Endothelial cell of umbilical vein (primary cell): Measurements from ENCODE around the gene GID4. TPM values are rescaled to one million over a fixed set of nuclear protein-coding genes. Genes with fewer than 3 reads are reported as not detected.

ENCODE experiments used
- BruUV-seq: library from RNA; stranded (reverse); fragments of 400-500 nt; replicated peaks from 2 replicates; lab custom pipeline; 2021; lab: Mats Ljungman, UMichigan
- CTCF ChIA-PET: fragments of 300-600, 350-600 bp; sonication (Branson Sonifier 250); formaldehyde crosslinking; loops from one replicate; lab custom pipeline; 2021; ENCODE audit warnings: antibody characterized with exemption, inconsistent platforms; lab: Charles Lee
- POLR2A ChIA-PET: fragments of 300-600, 350-600 bp; sonication (Branson Sonifier 250); formaldehyde crosslinking; loops from one replicate; lab custom pipeline; 2021; ENCODE audit warnings: antibody characterized with exemption, inconsistent platforms; lab: Charles Lee
- DNase-seq: peaks from one replicate; pipeline ENCODE4 v3.0.0-alpha.2; 2011; ENCODE audit warnings: low read depth, low spot score
- FAIRE-seq: peaks from 2 replicates; lab custom pipeline; 2011; peaks lifted over from hg19 to GRCh38; lab: Jason Lieb, UNC
- H2AFZ ChIP-seq: 2 replicates; pipeline ENCODE4 v1.6.0; 2012; ENCODE audit warnings: low read depth, low read length, control low read depth, inconsistent platforms
- H3K27ac ChIP-seq: 2 replicates; pipeline ENCODE4 v1.5.1; 2011; ENCODE audit warnings: low read depth, mild to moderate bottlenecking, control low read depth, low read length, moderate library complexity; ENCODE audit not compliant: insufficient read depth
- H3K27me3 ChIP-seq, 2 experiments: 2 replicates each; pipeline versions ENCODE4 v1.6.0 to v1.6.1; 2011; ENCODE audit warnings: low read length in 2 of 2, mixed read lengths in 1 of 2; ENCODE audit not compliant: control insufficient read depth in 2 of 2, insufficient read depth in 2 of 2
- H3K36me3 ChIP-seq, 2 experiments: 2 replicates in 1 of 2; 3 replicates in 1 of 2; pipeline ENCODE4 v1.5.1; 2011; ENCODE audit warnings: low read length in 2 of 2, mild to moderate bottlenecking in 1 of 2, moderate library complexity in 1 of 2; ENCODE audit not compliant: control insufficient read depth in 2 of 2, insufficient read depth in 2 of 2; ENCODE audit errors: extremely low read depth in 1 of 2
- H3K4me1 ChIP-seq: 3 replicates; pipeline ENCODE4 v1.5.1; 2011; ENCODE audit warnings: mild to moderate bottlenecking, low read length; ENCODE audit not compliant: control insufficient read depth, insufficient read depth; ENCODE audit errors: extremely low read depth
- H3K4me2 ChIP-seq: 2 replicates; pipeline ENCODE4 v1.6.1; 2011; ENCODE audit warnings: low read length, control low read depth, mixed read lengths; ENCODE audit not compliant: insufficient read depth
- H3K4me3 ChIP-seq, 3 experiments: fragments of 200-600 bp in 1 of 3; sonication (generic), shearing (Covaris generic) in 1 of 3; replicated peaks in 1 of 3; 2 replicates each; pipeline ENCODE4 v1.5.1; 2011 to 2016; ENCODE audit warnings: control low read depth in 3 of 3, low read length in 3 of 3, mild to moderate bottlenecking in 2 of 3, inconsistent platforms in 1 of 3, low read depth in 1 of 3, moderate library complexity in 1 of 3; ENCODE audit not compliant: insufficient read depth in 1 of 3
- H3K79me2 ChIP-seq: 2 replicates; pipeline ENCODE4 v1.6.0; 2012; ENCODE audit warnings: low read length, inconsistent platforms; ENCODE audit not compliant: control insufficient read depth, insufficient read depth
- H3K9ac ChIP-seq: replicated peaks from 2 replicates; pipeline ENCODE3; 2011; ENCODE audit warnings: low read length, control low read depth; ENCODE audit not compliant: insufficient read depth; ENCODE audit errors: extremely low read depth
- H3K9me1 ChIP-seq: replicated peaks from 3 replicates; pipeline ENCODE4 v1.6.0; 2011; ENCODE audit warnings: mild to moderate bottlenecking, low read length; ENCODE audit not compliant: control insufficient read depth, insufficient read depth; ENCODE audit errors: extremely low read depth
- H3K9me3 ChIP-seq: replicated peaks from 2 replicates; pipeline ENCODE4 v1.5.1; 2012; ENCODE audit warnings: low read length, inconsistent platforms; ENCODE audit not compliant: control insufficient read depth, insufficient read depth
- H4K20me1 ChIP-seq: replicated peaks from 2 replicates; pipeline ENCODE3; 2011; ENCODE audit warnings: mild to moderate bottlenecking, low read length; ENCODE audit not compliant: control insufficient read depth, insufficient read depth; ENCODE audit errors: extremely low read depth
- EZH2 ChIP-seq: IDR thresholded peaks from 2 replicates; pipeline ENCODE4 v1.6.1; 2012; ENCODE audit warnings: borderline replicate concordance, low read depth, mild to moderate bottlenecking, moderate library complexity, low read length, inconsistent platforms; ENCODE audit not compliant: severe bottlenecking
- FOS ChIP-seq: IDR thresholded peaks from 2 replicates; pipeline ENCODE4 v1.6.1; 2011; ENCODE audit warnings: mild to moderate bottlenecking, low read length, moderate library complexity, borderline replicate concordance; ENCODE audit not compliant: insufficient read depth
- GATA2 ChIP-seq: IDR thresholded peaks from 2 replicates; pipeline ENCODE4 v1.7.0; 2011; ENCODE audit warnings: low read depth, mild to moderate bottlenecking, moderate library complexity, mixed read lengths, low read length; ENCODE audit not compliant: insufficient read length, insufficient read depth
- JUN ChIP-seq: IDR thresholded peaks from 2 replicates; pipeline ENCODE4 v1.6.1; 2011; ENCODE audit warnings: borderline replicate concordance, low read depth; ENCODE audit not compliant: insufficient read length, insufficient read depth
- MAX ChIP-seq: IDR thresholded peaks from 2 replicates; pipeline ENCODE4 v1.6.1; 2011; ENCODE audit not compliant: insufficient read depth, insufficient read length
- MYC ChIP-seq: IDR thresholded peaks from one replicate; pipeline ENCODE4 v1.6.1; 2011; ENCODE audit warnings: mild to moderate bottlenecking, low read depth, low read length
- POLR2A ChIP-seq: IDR thresholded peaks from 2 replicates; pipeline ENCODE4 v1.6.1; 2012; ENCODE audit warnings: low read depth, mild to moderate bottlenecking, control low read depth, low read length
- POLR2AphosphoS5 ChIP-seq: IDR thresholded peaks from 2 replicates; pipeline ENCODE4 v1.6.1; 2012; ENCODE audit warnings: low read depth, mild to moderate bottlenecking, control low read depth, low read length, moderate library complexity; ENCODE audit not compliant: insufficient read depth
- dilution Hi-C: fragments of 300-500 bp; cut with MboI; formaldehyde crosslinking; loops from one replicate; pipeline ENCODE4 v1.15.0; 2019; ENCODE audit warnings: low sequenced_read_pairs; ENCODE audit not compliant: extremely low pct_ligation_motif_present
- intact Hi-C: fragments of 100-400 bp; cut with micrococcal nuclease; formaldehyde crosslinking; loops from one replicate; pipeline ENCODE4 v1.10.0; 2022
- polyA plus RNA-seq, 4 experiments: library from polyadenylated mRNA; depleted of rRNA in 3 of 4; stranded (reverse) in 3 of 4; unstranded in 1 of 4; fragments of >200 nt; gene quantifications; 2 replicates each; pipeline versions ENCODE4 v1.2.1 to v1.2.3, GENCODE V29; 2011 to 2012; ENCODE audit warnings: missing spikeins in 1 of 4
- total RNA-seq: library from RNA; stranded (reverse); gene quantifications from 2 replicates; pipeline ENCODE4 v1.2.3, GENCODE V29; 2021
- TF ChIP-seq, protein P1 (sequence below), 2 donors: IDR thresholded peaks; 1 replicate in 1 of 2; 2 replicates in 1 of 2; pipeline ENCODE4 v1.5.1; 2011; ENCODE audit warnings: low read length in 2 of 2, mild to moderate bottlenecking in 2 of 2, moderate library complexity in 2 of 2, control low read depth in 1 of 2, inconsistent platforms in 1 of 2, low read depth in 1 of 2; ENCODE audit not compliant: insufficient read depth in 1 of 2; ENCODE audit errors: extremely low read depth in 1 of 2

GID4 gene
- total and polyA plus RNA-seq, 2 donors (not counting 3 experiments of a cell fraction or from before 2014, with no cell fraction given) = 6.4 to 11.3 TPM

GRCh38 chr17:17999364-18000029, 39.7 kb upstream of the GID4 start:
- H3K27ac ChIP-seq = no peak overlapping the region
- DNase-seq (peak; percentile 14), FAIRE-seq (no peak)
- H3K27me3 ChIP-seq = no peaks in the 10 kb centered on the region
- no peak overlapping the region for H2AFZ ChIP-seq
- H3K36me3 ChIP-seq = no peaks in the 10 kb centered on the region
- no peaks in the 10 kb centered on the region for H3K4me1 ChIP-seq
- H3K9ac ChIP-seq = no peak overlapping the region
- H3K79me2 ChIP-seq = no peaks in the 10 kb centered on the region
- dilution Hi-C loops (no loop called here), intact Hi-C loops (no loop called here)
- TF ChIP-seq MYC (no peak), FOS (no peak), MAX (no peak), EZH2 (no peak), POLR2AphosphoS5 (no peak), JUN (no peak), POLR2A (no peak), GATA2 (no peak)
- TF ChIP-seq, protein P1, sequence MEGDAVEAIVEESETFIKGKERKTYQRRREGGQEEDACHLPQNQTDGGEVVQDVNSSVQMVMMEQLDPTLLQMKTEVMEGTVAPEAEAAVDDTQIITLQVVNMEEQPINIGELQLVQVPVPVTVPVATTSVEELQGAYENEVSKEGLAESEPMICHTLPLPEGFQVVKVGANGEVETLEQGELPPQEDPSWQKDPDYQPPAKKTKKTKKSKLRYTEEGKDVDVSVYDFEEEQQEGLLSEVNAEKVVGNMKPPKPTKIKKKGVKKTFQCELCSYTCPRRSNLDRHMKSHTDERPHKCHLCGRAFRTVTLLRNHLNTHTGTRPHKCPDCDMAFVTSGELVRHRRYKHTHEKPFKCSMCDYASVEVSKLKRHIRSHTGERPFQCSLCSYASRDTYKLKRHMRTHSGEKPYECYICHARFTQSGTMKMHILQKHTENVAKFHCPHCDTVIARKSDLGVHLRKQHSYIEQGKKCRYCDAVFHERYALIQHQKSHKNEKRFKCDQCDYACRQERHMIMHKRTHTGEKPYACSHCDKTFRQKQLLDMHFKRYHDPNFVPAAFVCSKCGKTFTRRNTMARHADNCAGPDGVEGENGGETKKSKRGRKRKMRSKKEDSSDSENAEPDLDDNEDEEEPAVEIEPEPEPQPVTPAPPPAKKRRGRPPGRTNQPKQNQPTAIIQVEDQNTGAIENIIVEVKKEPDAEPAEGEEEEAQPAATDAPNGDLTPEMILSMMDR (IDR thresholded peaks at IDR 0.05; ENCODE audit: extremely low read depth in 1 of 2, insufficient read depth in 1 of 2, low read depth in 1 of 2, low read length in 2 of 2) = no peak
- CTCF ChIA-PET = no interaction called here
- no peaks in the 10 kb centered on the region for H3K9me3 ChIP-seq
- BruUV-seq = no TSS peak
- H3K9me1 ChIP-seq = no peaks in the 10 kb centered on the region
- POLR2A ChIA-PET = no interaction called here
- no peaks in the 10 kb centered on the region for H4K20me1 ChIP-seq
- H3K4me2 ChIP-seq = no peak overlapping the region
- H3K4me3 ChIP-seq = no peak overlapping the region
